Measurements from ENCODE around the gene TCF7L1.

Gene TCF7L1

DNA sequence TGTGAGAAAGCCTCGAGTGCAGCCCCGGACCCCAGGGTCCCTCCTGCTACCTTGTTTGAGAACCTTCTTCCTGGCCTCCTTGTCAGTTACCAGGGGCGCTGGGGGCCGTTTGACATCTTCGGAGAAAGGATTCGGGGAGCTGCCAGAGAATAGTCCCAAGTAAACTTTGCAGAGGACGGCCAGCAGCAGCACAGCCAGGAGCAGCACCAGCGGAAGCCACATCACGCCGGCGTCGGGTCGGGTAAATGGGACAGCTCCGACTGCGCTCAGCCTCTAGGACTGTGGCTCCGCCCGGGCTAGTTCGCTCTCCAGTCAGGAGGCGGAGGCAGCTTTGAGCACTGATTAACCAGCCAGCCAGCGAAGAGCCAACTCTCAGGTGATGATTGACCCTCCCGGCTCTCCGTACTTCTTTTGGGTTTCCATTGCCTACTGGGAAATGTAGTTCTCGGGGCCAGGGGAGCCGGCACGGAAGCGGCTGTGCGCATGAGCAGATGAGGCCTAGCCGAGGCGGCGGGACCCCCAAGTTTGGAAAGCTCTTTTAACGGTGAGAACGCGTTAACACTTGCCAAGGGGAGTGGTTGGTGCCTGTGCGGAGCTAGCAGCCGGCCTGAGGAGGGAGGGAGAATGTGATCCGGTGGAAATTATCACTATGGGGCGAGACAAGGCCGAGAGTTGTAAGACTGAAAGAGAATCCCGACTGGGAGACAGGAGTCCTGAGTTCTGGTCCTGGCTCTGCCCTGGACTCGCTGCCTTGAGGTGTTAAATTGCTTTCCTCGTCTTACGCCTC is 221.3 kb downstream of the TCF7L1 start, which contains the start of the genes ELMOD3 and RETSAT:
Gene ELMOD3, plus strand, starts transcription at position 484 of the 787 bp plus-strand sequence. CDS start 2,430 bp downstream, outside the sequence.
Gene RETSAT, minus strand, starts transcription at position 243 of the 787 bp plus-strand sequence. Its CDS starts 21 bp downstream, at position 222.
- ChIA-PET CTCF (interaction anchor here (0.8 to 1.8 kb wide), 3 partner anchors 9 to 34 kb away, joined by 3 to 4 read pairs (median 3); no protein-coding TSS in a partner anchor), POLR2A (interaction anchor here (0.5 to 2.4 kb wide), 3 partner anchors 27 to 233 kb away, joined by 3 to 12 read pairs (median 4); partner anchors contain the start of genes SH2D6 and TGOLN2)
- peak; percentile 99 to 100 (median 99) for DNase-seq
- Histone ChIP-seq H3K27me3 (replicated peaks in 2 of 5; ENCODE audit: control insufficient read depth in 4 of 5, insufficient read depth in 5 of 5, low read length in 4 of 5) (no peaks in the 10 kb centered on the region), H3K27ac (ENCODE audit: insufficient read depth in 1 of 2, low read depth in 1 of 2, low read length in 2 of 2, poor library complexity in 1 of 2, severe bottlenecking in 2 of 2) (peak within 1 kb of the TSS; percentile 91 to 96), H3K4me3 (ENCODE audit: control insufficient read depth in 1 of 7, extremely low read depth in 1 of 7, insufficient read depth in 4 of 7, low read depth in 2 of 7, low read length in 6 of 7) (peak within 1 kb of the TSS; percentile 58 to 96 (median 81)), H3K9me3 (ENCODE audit: control extremely low read depth in 1 of 5, control insufficient read depth in 4 of 5, insufficient read depth in 2 of 5, low read depth in 1 of 5, low read length in 4 of 5) (no peaks in the 10 kb centered on the region), H3K36me3 (ENCODE audit: control insufficient read depth in 4 of 4, insufficient read depth in 4 of 4, low read length in 3 of 4) (peaks cover 9 to 39% (median 24%) of the 10 kb centered on the region in 4 experiments), H3K4me1 (ENCODE audit: control extremely low read depth in 1 of 4, control insufficient read depth in 4 of 4, insufficient read depth in 4 of 4, low read length in 3 of 4) (peaks cover 4 to 24% (median 22%) of the 10 kb centered on the region in 4 experiments)
- WGBS (ENCODE audit: insufficient coverage), result 0% methylated on average over 37 of the region's 42 CpGs

- peaks cover 4 to 24% (median 22%) of the 10 kb centered on the region in 4 experiments for H3K4me1 ChIP-seq (ENCODE audit: control extremely low read depth in 1 of 4, control insufficient read depth in 4 of 4, insufficient read depth in 4 of 4, low read length in 3 of 4)
- WGBS (ENCODE audit: insufficient coverage), result 20% methylated on average over 6 of the region's 10 CpGs
- CTCF ChIA-PET, result interaction anchor here (0.8 to 1.8 kb wide), 4 partner anchors 9 to 197 kb away, joined by 3 to 4 read pairs (median 4); no protein-coding TSS in a partner anchor
- no peaks in the 10 kb centered on the region for H3K27me3 ChIP-seq (replicated peaks in 2 of 5; ENCODE audit: control insufficient read depth in 4 of 5, insufficient read depth in 5 of 5, low read length in 4 of 5)
- H3K4me3 ChIP-seq (ENCODE audit: control insufficient read depth in 1 of 7, extremely low read depth in 1 of 7, insufficient read depth in 4 of 7, low read depth in 2 of 7, low read length in 6 of 7), result peak overlapping the region; percentile 58 to 96 (median 81)
- no peak for DNase-seq
- no peaks in the 10 kb centered on the region for H3K9me3 ChIP-seq (ENCODE audit: control extremely low read depth in 1 of 5, control insufficient read depth in 4 of 5, insufficient read depth in 2 of 5, low read depth in 1 of 5, low read length in 4 of 5)
- peaks cover 10 to 37% (median 20%) of the 10 kb centered on the region in 4 experiments for H3K36me3 ChIP-seq (ENCODE audit: control insufficient read depth in 4 of 4, insufficient read depth in 4 of 4, low read length in 3 of 4)
- POLR2A ChIA-PET, result interaction anchor here (0.5 to 2.4 kb wide), 3 partner anchors 28 to 233 kb away, joined by 3 to 12 read pairs (median 4); partner anchors contain the start of genes SH2D6 and TGOLN2
- H3K27ac ChIP-seq (ENCODE audit: insufficient read depth in 1 of 2, low read depth in 1 of 2, low read length in 2 of 2, poor library complexity in 1 of 2, severe bottlenecking in 2 of 2), result peak overlapping the region; percentile 91 to 96
Observed at GRCh38 chr2:85355073-85355410, 221.8 kb downstream of the TCF7L1 start.

DNA sequence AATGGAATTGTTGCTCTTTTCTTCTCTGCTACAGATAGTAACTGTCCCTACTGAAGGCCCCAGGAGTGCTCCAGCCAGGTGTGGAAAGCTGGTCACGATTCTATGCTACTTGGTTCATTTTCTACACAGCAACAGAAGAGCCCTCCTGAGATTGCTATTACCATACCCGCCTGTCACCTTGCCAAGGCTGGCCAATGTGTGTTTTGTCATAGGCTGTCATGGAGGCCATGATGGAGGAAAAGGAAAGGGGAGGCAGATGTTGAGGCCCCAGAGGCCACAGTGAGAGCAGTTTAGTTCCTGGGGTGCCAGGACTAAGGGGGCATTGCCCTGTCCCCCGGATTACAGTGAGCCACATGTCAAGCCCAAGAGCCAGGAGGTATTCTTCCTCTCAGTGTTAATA is 222.3 kb downstream of the TCF7L1 start:
- Histone ChIP-seq H3K4me3 (ENCODE audit: control insufficient read depth in 1 of 7, extremely low read depth in 1 of 7, insufficient read depth in 4 of 7, low read depth in 2 of 7, low read length in 6 of 7) (peak overlapping the region in 4 of 7 experiments; percentile 80 to 96 (median 94)), H3K27me3 (replicated peaks in 2 of 5; ENCODE audit: control insufficient read depth in 4 of 5, insufficient read depth in 5 of 5, low read length in 4 of 5) (no peaks in the 10 kb centered on the region), H3K9me3 (ENCODE audit: control extremely low read depth in 1 of 5, control insufficient read depth in 4 of 5, insufficient read depth in 2 of 5, low read depth in 1 of 5, low read length in 4 of 5) (no peaks in the 10 kb centered on the region), H3K4me1 (ENCODE audit: control extremely low read depth in 1 of 4, control insufficient read depth in 4 of 4, insufficient read depth in 4 of 4, low read length in 3 of 4) (peaks cover 4 to 24% (median 22%) of the 10 kb centered on the region in 4 experiments), H3K27ac (ENCODE audit: insufficient read depth in 1 of 2, low read depth in 1 of 2, low read length in 2 of 2, poor library complexity in 1 of 2, severe bottlenecking in 2 of 2) (no peak overlapping the region), H3K36me3 (ENCODE audit: control insufficient read depth in 4 of 4, insufficient read depth in 4 of 4, low read length in 3 of 4) (peaks cover 10 to 33% (median 16%) of the 10 kb centered on the region in 4 experiments)
- DNase-seq, result peak in 1 of 3 donors; percentile 22
- POLR2A ChIA-PET, result interaction anchor here (2.4 kb wide), 1 partner anchor 28 kb away, joined by 12 read pairs; the partner anchor contains the start of gene TGOLN2
- WGBS (ENCODE audit: insufficient coverage), result 60% methylated on average over 1 of the region's 3 CpGs
- CTCF ChIA-PET, result interaction anchor here (1.3 to 1.8 kb wide), 4 partner anchors 10 to 197 kb away, joined by 3 to 4 read pairs (median 4); no protein-coding TSS in a partner anchor

- Histone ChIP-seq H3K27ac (ENCODE audit: insufficient read depth in 1 of 2, low read depth in 1 of 2, low read length in 2 of 2, poor library complexity in 1 of 2, severe bottlenecking in 2 of 2) (no peak overlapping the region), H3K4me3 (ENCODE audit: control insufficient read depth in 1 of 7, extremely low read depth in 1 of 7, insufficient read depth in 4 of 7, low read depth in 2 of 7, low read length in 6 of 7) (no peak overlapping the region), H3K27me3 (replicated peaks in 2 of 5; ENCODE audit: control insufficient read depth in 4 of 5, insufficient read depth in 5 of 5, low read length in 4 of 5) (no peaks in the 10 kb centered on the region), H3K4me1 (ENCODE audit: control extremely low read depth in 1 of 4, control insufficient read depth in 4 of 4, insufficient read depth in 4 of 4, low read length in 3 of 4) (peaks cover 4 to 24% (median 22%) of the 10 kb centered on the region in 4 experiments), H3K9me3 (ENCODE audit: control extremely low read depth in 1 of 5, control insufficient read depth in 4 of 5, insufficient read depth in 2 of 5, low read depth in 1 of 5, low read length in 4 of 5) (no peaks in the 10 kb centered on the region), H3K36me3 (ENCODE audit: control insufficient read depth in 4 of 4, insufficient read depth in 4 of 4, low read length in 3 of 4) (peaks cover 7 to 28% (median 11%) of the 10 kb centered on the region in 4 experiments)
- 88% methylated on average over 1 of the region's 2 CpGs for WGBS (ENCODE audit: insufficient coverage)
- ChIA-PET POLR2A (interaction anchor here (2.4 kb wide), 1 partner anchor 29 kb away, joined by 12 read pairs; the partner anchor contains the start of gene TGOLN2), CTCF (interaction anchor here (0.8 to 1.6 kb wide), 5 partner anchors 11 to 196 kb away, joined by 3 to 4 read pairs (median 3); no protein-coding TSS in a partner anchor)
- DNase-seq, result no peak
Observed at GRCh38 chr2:85356186-85356585, 223.0 kb downstream of the TCF7L1 start.

DNA sequence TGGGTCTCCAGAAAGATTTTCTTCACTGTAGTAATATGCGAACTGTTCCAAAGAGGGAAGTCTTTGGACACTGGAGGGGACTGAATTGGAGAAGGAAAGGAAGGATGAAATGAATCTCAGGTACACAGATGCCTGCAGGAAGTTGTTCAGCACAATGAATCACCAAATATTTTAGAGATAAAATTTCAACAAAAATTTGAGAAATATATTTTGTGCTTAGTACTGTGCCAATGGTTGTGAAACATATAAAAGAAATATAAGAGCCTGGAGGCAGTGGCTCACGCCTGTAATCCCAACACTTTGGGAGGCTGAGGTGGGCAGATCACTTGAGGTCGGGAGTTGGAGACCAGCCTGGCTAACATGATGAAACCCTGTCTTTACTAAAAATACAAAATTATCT is 224.5 kb downstream of the TCF7L1 start:
- H3K27ac ChIP-seq (ENCODE audit: insufficient read depth in 1 of 2, low read depth in 1 of 2, low read length in 2 of 2, poor library complexity in 1 of 2, severe bottlenecking in 2 of 2), result no peak overlapping the region
- DNase-seq, result no peak
- POLR2A ChIA-PET, result no interaction called here
- CTCF ChIA-PET, result interaction anchor here (0.9 kb wide), 1 partner anchor 18 kb away, joined by 3 read pairs; no protein-coding TSS in a partner anchor
- no peaks in the 10 kb centered on the region for H3K27me3 ChIP-seq (replicated peaks in 2 of 5; ENCODE audit: control insufficient read depth in 4 of 5, insufficient read depth in 5 of 5, low read length in 4 of 5)
- peaks cover 7 to 22% (median 11%) of the 10 kb centered on the region in 4 experiments for H3K36me3 ChIP-seq (ENCODE audit: control insufficient read depth in 4 of 4, insufficient read depth in 4 of 4, low read length in 3 of 4)
- H3K9me3 ChIP-seq (ENCODE audit: control extremely low read depth in 1 of 5, control insufficient read depth in 4 of 5, insufficient read depth in 2 of 5, low read depth in 1 of 5, low read length in 4 of 5), result no peaks in the 10 kb centered on the region
- H3K4me3 ChIP-seq (ENCODE audit: control insufficient read depth in 1 of 7, extremely low read depth in 1 of 7, insufficient read depth in 4 of 7, low read depth in 2 of 7, low read length in 6 of 7), result no peak overlapping the region
- H3K4me1 ChIP-seq (ENCODE audit: control extremely low read depth in 1 of 4, control insufficient read depth in 4 of 4, insufficient read depth in 4 of 4, low read length in 3 of 4), result peaks cover 4 to 24% (median 22%) of the 10 kb centered on the region in 4 experiments
- 100% methylated on average over 2 of the region's 3 CpGs for WGBS (ENCODE audit: insufficient coverage)

Data from common myeloid progenitor, CD34-positive (primary cell).